HepG2 (cell line): ENCODE results near the gene ARG2. TPM values are rescaled to one million over a fixed set of nuclear protein-coding genes. Genes with fewer than 3 reads are reported as not detected.
A peak's percentile ranks its signal among the peaks of the same experiment; 100 is the strongest.

Experiments used
- ATF7-NPFF ChIP-seq: sonication (generic); formaldehyde crosslinking; IDR thresholded peaks from 2 replicates; pipeline ENCODE4 v1.8.1; 2023; ENCODE audit warnings: mild to moderate bottlenecking, low read depth, missing genetic modification reagents, moderate library complexity
- DNMT3B ChIP-seq: conservative IDR thresholded peaks from 2 replicates; pipeline ENCODE4 v1.6.1; 2016; ENCODE audit warnings: missing biosample characterization, control low read depth
- ETV5 ChIP-seq: IDR thresholded peaks from 2 replicates; pipeline ENCODE4 v1.6.1; 2018; ENCODE audit warnings: missing biosample characterization, missing genetic modification reagents, inconsistent platforms, borderline replicate concordance
- FOXJ3 ChIP-seq: sonication (generic); formaldehyde crosslinking; IDR thresholded peaks from 2 replicates; pipeline ENCODE4 v1.4.0; 2020; ENCODE audit warnings: missing genetic modification reagents, mild to moderate bottlenecking, borderline replicate concordance
- GTF3A ChIP-seq: sonication (generic); formaldehyde crosslinking; conservative IDR thresholded peaks from 2 replicates; pipeline ENCODE4 v1.4.0; 2020; ENCODE audit warnings: mild to moderate bottlenecking, missing genetic modification reagents
- HOXA7 ChIP-seq: sonication (generic); formaldehyde crosslinking; IDR thresholded peaks from 2 replicates; pipeline ENCODE4 v1.8.1; 2022; ENCODE audit warnings: mild to moderate bottlenecking, missing genetic modification reagents, moderate library complexity
- JDP2 ChIP-seq: sonication (generic); formaldehyde crosslinking; IDR thresholded peaks from 2 replicates; pipeline ENCODE4 v1.8.1; 2022; ENCODE audit warnings: missing genetic modification reagents, borderline replicate concordance
- KDM5A ChIP-seq: fragments of 200-600 bp; sonication (generic); IDR thresholded peaks from 2 replicates; pipeline ENCODE4 v1.7.0; 2018; ENCODE audit warnings: antibody characterized with exemption, mild to moderate bottlenecking, low read length, borderline replicate concordance
- KDM6A ChIP-seq: IDR thresholded peaks from 2 replicates; pipeline ENCODE4 v1.6.1; 2016; ENCODE audit warnings: low read depth
- MLLT10 ChIP-seq: sonication (generic); formaldehyde crosslinking; IDR thresholded peaks from 2 replicates; pipeline ENCODE4 v1.4.0; 2020; ENCODE audit warnings: missing genetic modification reagents
- SNAPC2 ChIP-seq: sonication (generic); formaldehyde crosslinking; IDR thresholded peaks from 2 replicates; pipeline ENCODE4 v1.8.1; 2022; ENCODE audit warnings: mild to moderate bottlenecking, missing genetic modification reagents
- ZFP90 ChIP-seq: sonication (generic); formaldehyde crosslinking; IDR thresholded peaks from 2 replicates; pipeline ENCODE4 v1.8.0; 2022; ENCODE audit warnings: missing genetic modification reagents, mild to moderate bottlenecking, inconsistent platforms, borderline replicate concordance
- ZFYVE20 ChIP-seq: sonication (generic); formaldehyde crosslinking; IDR thresholded peaks from 2 replicates; pipeline ENCODE4 v1.8.0; 2023; ENCODE audit warnings: low read depth, mild to moderate bottlenecking, moderate library complexity, missing genetic modification reagents, borderline replicate concordance
- ZNF138 ChIP-seq: sonication (generic); formaldehyde crosslinking; IDR thresholded peaks from 2 replicates; pipeline ENCODE4 v1.5.0; 2020; ENCODE audit warnings: mild to moderate bottlenecking, low read depth, missing genetic modification reagents
- ZNF556 ChIP-seq: sonication (generic); formaldehyde crosslinking; IDR thresholded peaks from 2 replicates; pipeline ENCODE4 v1.4.0; 2020; ENCODE audit warnings: mild to moderate bottlenecking, missing genetic modification reagents, borderline replicate concordance
- ZNF562 ChIP-seq: sonication (generic); formaldehyde crosslinking; IDR thresholded peaks from 2 replicates; pipeline ENCODE4 v1.8.0; 2022; ENCODE audit warnings: missing genetic modification reagents, borderline replicate concordance
- ZNF567 ChIP-seq: sonication (generic); formaldehyde crosslinking; IDR thresholded peaks from 2 replicates; pipeline ENCODE4 v1.8.1; 2023; ENCODE audit warnings: mild to moderate bottlenecking, missing genetic modification reagents, borderline replicate concordance
- ZNF776 ChIP-seq: sonication (generic); formaldehyde crosslinking; IDR thresholded peaks from 2 replicates; pipeline ENCODE4 v1.4.0; 2020; ENCODE audit warnings: mild to moderate bottlenecking, missing genetic modification reagents
- ZSCAN22 ChIP-seq: sonication (generic); formaldehyde crosslinking; IDR thresholded peaks from 2 replicates; pipeline ENCODE4 v1.4.0; 2020; ENCODE audit warnings: mild to moderate bottlenecking, missing genetic modification reagents
- polyA plus RNA-seq, 8 experiments: library from polyadenylated mRNA; depleted of rRNA in 3 of 8; stranded (reverse) in 7 of 8; unstranded in 1 of 8; fragments of >200 nt; fragmentation: Illumina TruSeq in 4 of 8; extraction: Trizol in 4 of 8; gene quantifications; 2 replicates each; pipeline versions ENCODE4 v1.2.1 to v1.2.3, GENCODE V29; 2011 to 2016; ENCODE audit warnings: low read depth in 4 of 8, missing spikeins in 1 of 8, mixed read lengths in 1 of 8; ENCODE audit not compliant: insufficient read depth in 1 of 8
- total RNA-seq, 5 experiments: library from RNA; depleted of rRNA; stranded (reverse); fragments of >200 nt; fragmentation: Illumina TruSeq; extraction: Trizol; gene quantifications; 2 replicates each; pipeline ENCODE4 v1.2.3, GENCODE V29; 2016; ENCODE audit warnings: low read depth in 1 of 5
- TF ChIP-seq, protein P1 (sequence below): sonication (generic); formaldehyde crosslinking; IDR thresholded peaks from 2 replicates; pipeline ENCODE4 v1.4.0; 2020; ENCODE audit warnings: missing genetic modification reagents, mild to moderate bottlenecking, borderline replicate concordance
- TF ChIP-seq, protein P2 (sequence below): sonication (generic); formaldehyde crosslinking; IDR thresholded peaks from 2 replicates; pipeline ENCODE4 v1.9.0; 2021; ENCODE audit warnings: missing genetic modification reagents, borderline replicate concordance
- TF ChIP-seq, protein P3 (sequence below): sonication (generic); formaldehyde crosslinking; IDR thresholded peaks from 2 replicates; pipeline ENCODE4 v1.4.0; 2020; ENCODE audit warnings: missing genetic modification reagents, borderline replicate concordance

Gene ARG2
- total and polyA plus RNA-seq, 2 of the 13 experiments (the other 11 are each of a cell fraction or from before 2014, with no cell fraction given): 37.5 to 73.6 TPM

DNA sequence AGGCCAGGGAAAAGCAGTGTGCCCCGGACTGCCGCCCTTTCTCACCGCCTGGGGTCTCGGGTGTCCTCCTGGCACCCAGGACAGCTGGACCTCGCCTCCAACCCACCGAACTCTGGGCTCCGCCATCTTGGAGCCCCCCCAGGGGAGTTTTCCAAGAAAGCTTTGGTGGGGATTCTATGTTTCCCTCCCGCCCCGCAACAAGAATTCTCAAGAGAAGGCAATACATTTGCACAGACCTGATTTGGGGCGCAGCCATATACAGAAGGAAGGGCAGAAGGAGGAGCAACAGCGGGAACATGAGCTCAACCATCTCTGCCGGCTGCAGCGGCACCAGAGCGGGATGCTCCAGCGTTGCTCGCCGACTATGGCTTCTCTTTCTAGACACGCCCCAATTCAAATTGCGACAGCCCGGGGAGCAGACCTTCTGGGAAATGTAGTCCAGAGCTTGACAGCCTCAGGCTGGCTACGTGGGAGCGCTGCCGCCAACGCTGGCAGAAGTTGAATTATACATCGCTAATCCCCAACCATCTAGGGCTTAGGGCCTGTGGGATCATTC lies 75.8 kb downstream of the ARG2 start, which contains the start of gene RDH11 (continued):
- TF ChIP-seq ZFP90 (CRISPR knock-in tag): no peak; the same call in 1 of the 2 replicates
- no peak for TF ChIP-seq JDP2 (CRISPR knock-in tag)
- no peak for TF ChIP-seq MLLT10 (CRISPR knock-in tag)
- TF ChIP-seq ZNF567 (CRISPR knock-in tag): no peak
- no peak for TF ChIP-seq ZFYVE20 (CRISPR knock-in tag)
- no peak for TF ChIP-seq ZNF562
- TF ChIP-seq ZNF556: no peak
- TF ChIP-seq DNMT3B (CRISPR knock-in tag): no peak
- TF ChIP-seq ZNF776 (CRISPR knock-in tag): 0 out of 2 replicates have a peak, but pooled peaks have one; percentile 28
- TF ChIP-seq, protein P1, sequence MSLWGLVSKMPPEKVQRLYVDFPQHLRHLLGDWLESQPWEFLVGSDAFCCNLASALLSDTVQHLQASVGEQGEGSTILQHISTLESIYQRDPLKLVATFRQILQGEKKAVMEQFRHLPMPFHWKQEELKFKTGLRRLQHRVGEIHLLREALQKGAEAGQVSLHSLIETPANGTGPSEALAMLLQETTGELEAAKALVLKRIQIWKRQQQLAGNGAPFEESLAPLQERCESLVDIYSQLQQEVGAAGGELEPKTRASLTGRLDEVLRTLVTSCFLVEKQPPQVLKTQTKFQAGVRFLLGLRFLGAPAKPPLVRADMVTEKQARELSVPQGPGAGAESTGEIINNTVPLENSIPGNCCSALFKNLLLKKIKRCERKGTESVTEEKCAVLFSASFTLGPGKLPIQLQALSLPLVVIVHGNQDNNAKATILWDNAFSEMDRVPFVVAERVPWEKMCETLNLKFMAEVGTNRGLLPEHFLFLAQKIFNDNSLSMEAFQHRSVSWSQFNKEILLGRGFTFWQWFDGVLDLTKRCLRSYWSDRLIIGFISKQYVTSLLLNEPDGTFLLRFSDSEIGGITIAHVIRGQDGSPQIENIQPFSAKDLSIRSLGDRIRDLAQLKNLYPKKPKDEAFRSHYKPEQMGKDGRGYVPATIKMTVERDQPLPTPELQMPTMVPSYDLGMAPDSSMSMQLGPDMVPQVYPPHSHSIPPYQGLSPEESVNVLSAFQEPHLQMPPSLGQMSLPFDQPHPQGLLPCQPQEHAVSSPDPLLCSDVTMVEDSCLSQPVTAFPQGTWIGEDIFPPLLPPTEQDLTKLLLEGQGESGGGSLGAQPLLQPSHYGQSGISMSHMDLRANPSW (CRISPR knock-in tag): no peak
- TF ChIP-seq GTF3A (CRISPR knock-in tag): no peak
- TF ChIP-seq, protein P2, sequence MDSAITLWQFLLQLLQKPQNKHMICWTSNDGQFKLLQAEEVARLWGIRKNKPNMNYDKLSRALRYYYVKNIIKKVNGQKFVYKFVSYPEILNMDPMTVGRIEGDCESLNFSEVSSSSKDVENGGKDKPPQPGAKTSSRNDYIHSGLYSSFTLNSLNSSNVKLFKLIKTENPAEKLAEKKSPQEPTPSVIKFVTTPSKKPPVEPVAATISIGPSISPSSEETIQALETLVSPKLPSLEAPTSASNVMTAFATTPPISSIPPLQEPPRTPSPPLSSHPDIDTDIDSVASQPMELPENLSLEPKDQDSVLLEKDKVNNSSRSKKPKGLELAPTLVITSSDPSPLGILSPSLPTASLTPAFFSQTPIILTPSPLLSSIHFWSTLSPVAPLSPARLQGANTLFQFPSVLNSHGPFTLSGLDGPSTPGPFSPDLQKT (CRISPR knock-in tag): no peak
- TF ChIP-seq FOXJ3: no peak
- peak; percentile 42; the same call in 1 of the 2 replicates for TF ChIP-seq ETV5
- TF ChIP-seq, protein P3, sequence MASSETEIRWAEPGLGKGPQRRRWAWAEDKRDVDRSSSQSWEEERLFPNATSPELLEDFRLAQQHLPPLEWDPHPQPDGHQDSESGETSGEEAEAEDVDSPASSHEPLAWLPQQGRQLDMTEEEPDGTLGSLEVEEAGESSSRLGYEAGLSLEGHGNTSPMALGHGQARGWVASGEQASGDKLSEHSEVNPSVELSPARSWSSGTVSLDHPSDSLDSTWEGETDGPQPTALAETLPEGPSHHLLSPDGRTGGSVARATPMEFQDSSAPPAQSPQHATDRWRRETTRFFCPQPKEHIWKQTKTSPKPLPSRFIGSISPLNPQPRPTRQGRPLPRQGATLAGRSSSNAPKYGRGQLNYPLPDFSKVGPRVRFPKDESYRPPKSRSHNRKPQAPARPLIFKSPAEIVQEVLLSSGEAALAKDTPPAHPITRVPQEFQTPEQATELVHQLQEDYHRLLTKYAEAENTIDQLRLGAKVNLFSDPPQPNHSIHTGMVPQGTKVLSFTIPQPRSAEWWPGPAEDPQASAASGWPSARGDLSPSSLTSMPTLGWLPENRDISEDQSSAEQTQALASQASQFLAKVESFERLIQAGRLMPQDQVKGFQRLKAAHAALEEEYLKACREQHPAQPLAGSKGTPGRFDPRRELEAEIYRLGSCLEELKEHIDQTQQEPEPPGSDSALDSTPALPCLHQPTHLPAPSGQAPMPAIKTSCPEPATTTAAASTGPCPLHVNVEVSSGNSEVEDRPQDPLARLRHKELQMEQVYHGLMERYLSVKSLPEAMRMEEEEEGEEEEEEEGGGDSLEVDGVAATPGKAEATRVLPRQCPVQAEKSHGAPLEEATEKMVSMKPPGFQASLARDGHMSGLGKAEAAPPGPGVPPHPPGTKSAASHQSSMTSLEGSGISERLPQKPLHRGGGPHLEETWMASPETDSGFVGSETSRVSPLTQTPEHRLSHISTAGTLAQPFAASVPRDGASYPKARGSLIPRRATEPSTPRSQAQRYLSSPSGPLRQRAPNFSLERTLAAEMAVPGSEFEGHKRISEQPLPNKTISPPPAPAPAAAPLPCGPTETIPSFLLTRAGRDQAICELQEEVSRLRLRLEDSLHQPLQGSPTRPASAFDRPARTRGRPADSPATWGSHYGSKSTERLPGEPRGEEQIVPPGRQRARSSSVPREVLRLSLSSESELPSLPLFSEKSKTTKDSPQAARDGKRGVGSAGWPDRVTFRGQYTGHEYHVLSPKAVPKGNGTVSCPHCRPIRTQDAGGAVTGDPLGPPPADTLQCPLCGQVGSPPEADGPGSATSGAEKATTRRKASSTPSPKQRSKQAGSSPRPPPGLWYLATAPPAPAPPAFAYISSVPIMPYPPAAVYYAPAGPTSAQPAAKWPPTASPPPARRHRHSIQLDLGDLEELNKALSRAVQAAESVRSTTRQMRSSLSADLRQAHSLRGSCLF (CRISPR knock-in tag): no peak
- TF ChIP-seq KDM6A (CRISPR knock-in tag): 0 out of 2 replicates have a peak, but pooled peaks have one; percentile 9
- no peak for TF ChIP-seq HOXA7 (CRISPR knock-in tag)
- no peak for TF ChIP-seq ZSCAN22 (CRISPR knock-in tag)
- 0 out of 2 replicates have a peak, but pooled peaks have one; percentile 79 for TF ChIP-seq SNAPC2 (CRISPR knock-in tag)
- no peak for TF ChIP-seq ZNF138 (CRISPR knock-in tag)
- peak; percentile 76; the same call in 1 of the 2 replicates for TF ChIP-seq KDM5A
- TF ChIP-seq ATF7-NPFF (CRISPR knock-in tag): 0 out of 2 replicates have a peak, but pooled peaks have one; percentile 55
